HepG2 (cell line): Measurements from ENCODE around the gene CDH23.

Experiments
- CTCF ChIP-seq: sonication (generic); formaldehyde crosslinking; IDR thresholded peaks from 2 replicates; pipeline ENCODE4 v1.5.0; 2020; ENCODE audit warnings: mild to moderate bottlenecking, missing genetic modification reagents, moderate library complexity
- NFE2L2 ChIP-seq: fragments of 150-350 bp; IDR thresholded peaks from 2 replicates; pipeline ENCODE4 v1.6.1; 2014; ENCODE audit warnings: low read length
- NFIC ChIP-seq: IDR thresholded peaks from 2 replicates; pipeline ENCODE4 v1.6.1; 2012; ENCODE audit warnings: mild to moderate bottlenecking, low read length, inconsistent platforms
- PHB2 ChIP-seq: fragments of 450-650 bp; IDR thresholded peaks from 2 replicates; pipeline ENCODE4 v1.6.1; 2018; ENCODE audit not compliant: partially characterized antibody
- RFX1 ChIP-seq: fragments of 450-650 bp; IDR thresholded peaks from 2 replicates; pipeline ENCODE4 v1.6.1; 2017
- TCF12 ChIP-seq, 2 experiments: fragments of 450-650 bp in 1 of 2; sonication (generic) in 1 of 2; formaldehyde crosslinking in 1 of 2; IDR thresholded peaks; 2 replicates each; pipeline versions ENCODE4 v1.6.1 to v1.8.0; 2017 to 2022; ENCODE audit warnings: antibody characterized with exemption in 1 of 2, mild to moderate bottlenecking in 1 of 2, missing genetic modification reagents in 1 of 2, moderate library complexity in 1 of 2
- ZMAT5 ChIP-seq: sonication (generic); formaldehyde crosslinking; IDR thresholded peaks from 2 replicates; pipeline ENCODE4 v1.5.0; 2020; ENCODE audit warnings: mild to moderate bottlenecking, low read depth, missing genetic modification reagents, borderline replicate concordance

- TF ChIP-seq ZMAT5 (no peak), RFX1 (no peak), NFIC (no peak), NFE2L2 (no peak), PHB2 (no peak), TCF12 (IDR thresholded peaks at IDR 0.05) (no peak), TCF12 (CRISPR knock-in tag; IDR thresholded peaks at IDR 0.05) (no peak), CTCF (CRISPR knock-in tag) (no peak)
These were observed 335.1 kb downstream of the CDH23 start for GRCh38 chr10:71731791-71732190.
